OCI-LY1 (cell line): Measurements from ENCODE around the gene DNAJC24.
"Not testable (repeated sequence)": the region's sequence is repeated elsewhere in the genome, so short reads cannot be mapped to it uniquely, and the experiment has no call there.

ENCODE experiments used
- H2AFZ ChIP-seq: fragments of 200-600 bp; sonication (generic), shearing (Covaris generic); 2 replicates; pipeline ENCODE4 v1.6.0; 2014; ENCODE audit warnings: antibody characterized with exemption, mild to moderate bottlenecking, low read length
- H3F3A ChIP-seq: fragments of 200-600 bp; sonication (generic), shearing (Covaris generic); 2 replicates; pipeline ENCODE4 v1.6.0; 2014; ENCODE audit warnings: mild to moderate bottlenecking, antibody characterized with exemption, low read length, moderate library complexity; ENCODE audit not compliant: insufficient read depth
- H3K27ac ChIP-seq: fragments of 200-600 bp; sonication (generic); 2 replicates; pipeline ENCODE4 v1.5.1; 2014; ENCODE audit warnings: low read length, mixed run types, mild to moderate bottlenecking, low read depth; ENCODE audit not compliant: poor library complexity, severe bottlenecking
- H3K27me3 ChIP-seq: fragments of 200-600 bp; sonication (generic); 2 replicates; pipeline ENCODE4 v1.6.0; 2014; ENCODE audit warnings: antibody characterized with exemption, mild to moderate bottlenecking, low read length, moderate library complexity; ENCODE audit not compliant: insufficient read depth
- H3K36me3 ChIP-seq: fragments of 200-600 bp; sonication (generic); 2 replicates; pipeline ENCODE4 v1.6.1; 2014; ENCODE audit warnings: mild to moderate bottlenecking, antibody characterized with exemption, low read length, moderate library complexity, mixed read lengths; ENCODE audit not compliant: insufficient read depth
- H3K4me1 ChIP-seq: fragments of 200-600 bp; sonication (generic); 2 replicates; pipeline ENCODE4 v1.5.1; 2014; ENCODE audit warnings: mild to moderate bottlenecking, low read length, moderate library complexity; ENCODE audit not compliant: insufficient read depth, severe bottlenecking
- H3K4me2 ChIP-seq: fragments of 200-600 bp; sonication (generic), shearing (Covaris generic); 2 replicates; pipeline ENCODE4 v1.6.1; 2014; ENCODE audit warnings: low read length
- H3K4me3 ChIP-seq: fragments of 200-600 bp; sonication (generic); 2 replicates; pipeline ENCODE4 v1.5.1; 2014; ENCODE audit warnings: low read length, low read depth, mild to moderate bottlenecking, mixed read lengths; ENCODE audit not compliant: poor library complexity, severe bottlenecking
- H3K79me2 ChIP-seq: fragments of 200-600 bp; shearing (Covaris generic); 2 replicates; pipeline ENCODE4 v1.6.1; 2016; ENCODE audit warnings: mixed run types, low read length, mixed read lengths; ENCODE audit not compliant: insufficient read depth
- H3K9ac ChIP-seq: fragments of 200-600 bp; sonication (generic), shearing (Covaris generic); 2 replicates; pipeline ENCODE4 v1.6.1; 2014; ENCODE audit warnings: mild to moderate bottlenecking, low read length, mixed read lengths
- H3K9me2 ChIP-seq: fragments of 200-600 bp; sonication (generic), shearing (Covaris generic); 2 replicates; pipeline ENCODE4 v1.6.1; 2014; ENCODE audit warnings: low read depth, mild to moderate bottlenecking, low read length, mixed read lengths
- H3K9me3 ChIP-seq: fragments of 200-600 bp; shearing (Covaris generic); 2 replicates; pipeline ENCODE4 v1.6.1; 2014; ENCODE audit warnings: low read length, mixed read lengths
- H4K20me1 ChIP-seq: fragments of 200-600 bp; sonication (generic), shearing (Covaris generic); 2 replicates; pipeline ENCODE4 v1.6.0; 2016; ENCODE audit warnings: mild to moderate bottlenecking, low read length; ENCODE audit not compliant: insufficient read depth
- CTCF ChIP-seq: fragments of 200-600 bp; sonication (generic), shearing (Covaris generic); IDR thresholded peaks from 2 replicates; pipeline ENCODE4 v1.5.1; 2017; ENCODE audit warnings: mild to moderate bottlenecking, antibody characterized with exemption, low read length, moderate library complexity, mixed read lengths
- EZH2 ChIP-seq: fragments of 200-600 bp; sonication (generic), shearing (Covaris generic); IDR thresholded peaks from 2 replicates; pipeline ENCODE4 v1.8.0; 2017; ENCODE audit warnings: borderline replicate concordance, mixed run types, mild to moderate bottlenecking, antibody characterized with exemption, low read length, moderate library complexity, mixed read lengths

Gene DNAJC24

GRCh38 chr11:31369348-31370329 lies at the start of gene DNAJC24, which contains the start of gene DCDC1:
TSS of gene DNAJC24 (plus strand) at chr11:31369860. CDS start at chr11:31370749, 889 bp downstream.
TSS of gene DCDC1 (minus strand) at chr11:31369739. CDS start at chr11:31328280, 41,459 bp downstream.
- peaks cover 8% of the 10 kb centered on the region; the same call in 1 of the 2 replicates for H3K79me2 ChIP-seq
- TF ChIP-seq EZH2 = no peak
- TF ChIP-seq CTCF = no peak

GRCh38 chr11:31321494-31321893 lies 48.2 kb upstream of the DNAJC24 start:
- H3F3A ChIP-seq, H3K4me3 ChIP-seq, H3K9me2 ChIP-seq, H3K4me1 ChIP-seq, H3K27ac ChIP-seq, H3K9me3 ChIP-seq, H3K27me3 ChIP-seq, H3K9ac ChIP-seq, H3K79me2 ChIP-seq, H2AFZ ChIP-seq, H3K4me2 ChIP-seq, H4K20me1 ChIP-seq, H3K36me3 ChIP-seq: not testable (repeated sequence)

More at GRCh38 chr11:31369348-31370329, at the start of gene DNAJC24, which contains the start of gene DCDC1:
- Histone ChIP-seq H3K4me2 (peak within 1 kb of the TSS; percentile 91), H3F3A (no peaks in the 10 kb centered on the region), H3K4me1 (peaks cover 19% of the 10 kb centered on the region), H4K20me1 (no peaks in the 10 kb centered on the region), H3K27ac (peak within 1 kb of the TSS; percentile 69), H3K36me3 (no peaks in the 10 kb centered on the region), H3K9ac (peak within 1 kb of the TSS; percentile 82), H2AFZ (peak within 1 kb of the TSS; percentile 90), H3K9me2 (no peaks in the 10 kb centered on the region), H3K4me3 (peak within 1 kb of the TSS; percentile 89), H3K27me3 (no peaks in the 10 kb centered on the region), H3K9me3 (no peaks in the 10 kb centered on the region)

GRCh38 chr11:31323145-31323544 lies 46.5 kb upstream of the DNAJC24 start:
- H3K27me3 ChIP-seq = no peaks in the 10 kb centered on the region
- no peaks in the 10 kb centered on the region for H3F3A ChIP-seq
- no peak overlapping the region for H3K9ac ChIP-seq
- no peaks in the 10 kb centered on the region for H3K36me3 ChIP-seq
- no peaks in the 10 kb centered on the region for H3K79me2 ChIP-seq
- H3K9me3 ChIP-seq = no peaks in the 10 kb centered on the region
- TF ChIP-seq EZH2 = no peak
- TF ChIP-seq CTCF = no peak
- no peak overlapping the region for H2AFZ ChIP-seq
- no peak overlapping the region for H3K27ac ChIP-seq
- no peak overlapping the region for H3K4me3 ChIP-seq
- no peaks in the 10 kb centered on the region for H4K20me1 ChIP-seq
- H3K4me2 ChIP-seq = no peak overlapping the region
- no peaks in the 10 kb centered on the region for H3K9me2 ChIP-seq
- no peaks in the 10 kb centered on the region for H3K4me1 ChIP-seq
